Urinary bladder (tissue), 2 donors: ENCODE data around the gene GAGE13. TPM values are rescaled to one million over a fixed set of nuclear protein-coding genes. Genes with fewer than 3 reads are reported as not detected.

ENCODE experiments used
- polyA plus RNA-seq: library from polyadenylated mRNA; stranded (reverse); fragments of 200-250 nt; gene quantifications from one replicate; pipeline ENCODE4 v1.2.3, GENCODE V29; 2013
- total RNA-seq: library from RNA; depleted of rRNA; stranded (reverse); fragments of >200 nt; gene quantifications from one replicate; pipeline ENCODE4 v1.2.3, GENCODE V29; 2014
- donor health status: healthy.

The GAGE13 gene
- total and polyA plus RNA-seq, 2 donors: not detected

Other genes with a start within 250 kb of the GAGE13 start
- gene GPKOW, start 207.8 kb upstream of the GAGE13 start, total RNA-seq: 15.1 TPM
- gene GPKOW, start 207.8 kb upstream of the GAGE13 start, polyA plus RNA-seq: 27.2 TPM
- gene MAGIX, start 168.8 kb upstream of the GAGE13 start, total RNA-seq: 1.9 TPM
- gene MAGIX, start 168.8 kb upstream of the GAGE13 start, polyA plus RNA-seq: 4.0 TPM
- 18.2 TPM for gene PLP2, start 159.7 kb upstream of the GAGE13 start, total RNA-seq
- 299 TPM for gene PLP2, start 159.7 kb upstream of the GAGE13 start, polyA plus RNA-seq
- 4.7 TPM for gene PRICKLE3, start 145.2 kb upstream of the GAGE13 start, total RNA-seq
- gene PRICKLE3, start 145.2 kb upstream of the GAGE13 start, polyA plus RNA-seq: 15.2 TPM
- 4.7 TPM for gene SYP, start 131.4 kb upstream of the GAGE13 start, total RNA-seq
- 8.3 TPM for gene SYP, start 131.4 kb upstream of the GAGE13 start, polyA plus RNA-seq
- gene CACNA1F, start 98.2 kb upstream of the GAGE13 start, total RNA-seq: 0.05 TPM
- gene CACNA1F, start 98.2 kb upstream of the GAGE13 start, polyA plus RNA-seq: 0.10 TPM
- 6.6 TPM for gene CCDC22, start 96.1 kb upstream of the GAGE13 start, total RNA-seq
- 18.0 TPM for gene CCDC22, start 96.1 kb upstream of the GAGE13 start, polyA plus RNA-seq
- gene FOXP3, start 66.9 kb upstream of the GAGE13 start, total RNA-seq: not detected
- 0.20 TPM for gene FOXP3, start 66.9 kb upstream of the GAGE13 start, polyA plus RNA-seq
- 4.8 TPM for gene PPP1R3F, start 61.8 kb upstream of the GAGE13 start, total RNA-seq
- 9.8 TPM for gene PPP1R3F, start 61.8 kb upstream of the GAGE13 start, polyA plus RNA-seq
- not detected for gene GAGE10, start 27.9 kb upstream of the GAGE13 start, total RNA-seq
- gene GAGE10, start 27.9 kb upstream of the GAGE13 start, polyA plus RNA-seq: not detected
- gene GAGE12J, start 9.5 kb upstream of the GAGE13 start, total RNA-seq: not detected
- not detected for gene GAGE12J, start 9.5 kb upstream of the GAGE13 start, polyA plus RNA-seq
- not detected for gene GAGE12C, start 200.6 kb downstream of the GAGE13 start, total RNA-seq
- gene GAGE12C, start 200.6 kb downstream of the GAGE13 start, polyA plus RNA-seq: not detected
- gene GAGE12D, start 210.2 kb downstream of the GAGE13 start, total RNA-seq: not detected
- gene GAGE12D, start 210.2 kb downstream of the GAGE13 start, polyA plus RNA-seq: not detected
- gene GAGE12E, start 219.7 kb downstream of the GAGE13 start, total RNA-seq: not detected
- not detected for gene GAGE12E, start 219.7 kb downstream of the GAGE13 start, polyA plus RNA-seq
- gene GAGE12F, start 229.3 kb downstream of the GAGE13 start, total RNA-seq: not detected
- gene GAGE12F, start 229.3 kb downstream of the GAGE13 start, polyA plus RNA-seq: not detected
- not detected for gene GAGE12G, start 238.8 kb downstream of the GAGE13 start, total RNA-seq
- gene GAGE12G, start 238.8 kb downstream of the GAGE13 start, polyA plus RNA-seq: not detected
- not detected for gene GAGE12H, start 248.4 kb downstream of the GAGE13 start, total RNA-seq
- not detected for gene GAGE12H, start 248.4 kb downstream of the GAGE13 start, polyA plus RNA-seq